Spleen (tissue), 7 donors: ENCODE data around the gene SLC37A3.

ENCODE experiments used
- POLR2A ChIP-seq, 3 donors: fragments of 450-650 bp; IDR thresholded peaks; one replicate each; pipeline ENCODE4 v1.5.1; 2017; ENCODE audit warnings: antibody characterized with exemption in 3 of 3, mild to moderate bottlenecking in 1 of 3
- POLR2AphosphoS5 ChIP-seq, 3 donors: sonication (generic); formaldehyde crosslinking; IDR thresholded peaks; one replicate each; pipeline ENCODE4 v1.5.1; 2017; ENCODE audit warnings: antibody characterized with exemption in 3 of 3
- TF ChIP-seq, protein P1 (sequence below), 11 experiments: fragments of 200-600 bp in 7 of 11; fragments of 450-650 bp in 4 of 11; sonication (generic) in 4 of 11; IDR thresholded peaks in 8 of 11; conservative IDR thresholded peaks in 3 of 11; 1 replicate in 7 of 11; 2 replicates in 4 of 11; pipeline versions ENCODE4 v1.4.0 to v1.8.0; 2016 to 2021; ENCODE audit warnings: antibody characterized with exemption in 11 of 11, inconsistent platforms in 4 of 11, mild to moderate bottlenecking in 1 of 11
- donor health status: DM: no; HTN: no; CAD: no; lungs with moderate emphysema.
- donor health status: DM: no; HTN: no; CAD: no.
- donor health status: DM: no; HTN: no; CAD: no.

DNA sequence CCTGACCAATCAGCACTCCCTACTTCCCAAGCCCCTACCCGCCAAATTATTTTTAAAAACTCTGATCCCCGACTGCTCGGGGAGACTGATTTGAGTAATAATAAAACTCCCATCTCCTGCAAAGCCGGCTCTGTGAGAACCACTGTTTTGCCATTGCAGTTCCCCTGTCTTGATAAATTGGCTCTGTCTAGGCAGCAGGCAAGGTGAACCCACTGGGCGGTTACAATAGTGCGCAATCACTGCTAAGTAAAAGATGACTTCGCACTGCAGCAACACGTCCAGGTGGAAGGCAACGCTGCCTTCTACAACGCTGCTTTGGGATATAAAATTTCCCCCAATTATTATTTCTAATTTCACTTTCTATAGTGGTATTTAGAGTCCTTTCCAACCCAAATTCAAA, 8.9 kb downstream of the SLC37A3 start:
- no peak for TF ChIP-seq POLR2A (IDR thresholded peaks at IDR 0.05)
- TF ChIP-seq, protein P1, sequence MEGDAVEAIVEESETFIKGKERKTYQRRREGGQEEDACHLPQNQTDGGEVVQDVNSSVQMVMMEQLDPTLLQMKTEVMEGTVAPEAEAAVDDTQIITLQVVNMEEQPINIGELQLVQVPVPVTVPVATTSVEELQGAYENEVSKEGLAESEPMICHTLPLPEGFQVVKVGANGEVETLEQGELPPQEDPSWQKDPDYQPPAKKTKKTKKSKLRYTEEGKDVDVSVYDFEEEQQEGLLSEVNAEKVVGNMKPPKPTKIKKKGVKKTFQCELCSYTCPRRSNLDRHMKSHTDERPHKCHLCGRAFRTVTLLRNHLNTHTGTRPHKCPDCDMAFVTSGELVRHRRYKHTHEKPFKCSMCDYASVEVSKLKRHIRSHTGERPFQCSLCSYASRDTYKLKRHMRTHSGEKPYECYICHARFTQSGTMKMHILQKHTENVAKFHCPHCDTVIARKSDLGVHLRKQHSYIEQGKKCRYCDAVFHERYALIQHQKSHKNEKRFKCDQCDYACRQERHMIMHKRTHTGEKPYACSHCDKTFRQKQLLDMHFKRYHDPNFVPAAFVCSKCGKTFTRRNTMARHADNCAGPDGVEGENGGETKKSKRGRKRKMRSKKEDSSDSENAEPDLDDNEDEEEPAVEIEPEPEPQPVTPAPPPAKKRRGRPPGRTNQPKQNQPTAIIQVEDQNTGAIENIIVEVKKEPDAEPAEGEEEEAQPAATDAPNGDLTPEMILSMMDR (IDR thresholded peaks at IDR 0.05 in 8 of 11, conservative IDR thresholded peaks at IDR 0.05 in 3 of 11), result no peak
- TF ChIP-seq POLR2AphosphoS5 (IDR thresholded peaks at IDR 0.05), result no peak
